NOMO-1 (cell line): ENCODE data around the gene PPP1R3E.
"Not testable (repeated sequence)": the region's sequence is repeated elsewhere in the genome, so short reads cannot be mapped to it uniquely, and the experiment has no call there.

Experiments
- DNase-seq, 2 experiments: peaks; one replicate each; lab custom pipeline; 2025; ENCODE audit not compliant: unreplicated experiment in 2 of 2; lab: John Stamatoyannopoulos, UW

Gene PPP1R3E

GRCh38 chr14:23302290-23303225, at the start of gene PPP1R3E:
Gene PPP1R3E (minus strand): TSS chr14:23302859. CDS start chr14:23302576, 283 bp downstream.
- peak; percentile 40 to 52 for DNase-seq

GRCh38 chr14:23351681-23352505, 49.2 kb upstream of the PPP1R3E start:
- no peak for DNase-seq

GRCh38 chr14:23349156-23349845, 46.6 kb upstream of the PPP1R3E start:
- DNase-seq: no peak

- DNase-seq: no peak
These were observed 45.6 kb upstream of the PPP1R3E start for GRCh38 chr14:23348297-23348655.

- no peak for DNase-seq
These were observed 45.0 kb upstream of the PPP1R3E start for GRCh38 chr14:23347406-23348296.

- no peak for DNase-seq
These were observed 44.2 kb upstream of the PPP1R3E start for GRCh38 chr14:23346693-23347405.

- no peak for DNase-seq
These were observed 43.5 kb upstream of the PPP1R3E start for GRCh38 chr14:23345987-23346692.

- DNase-seq: no peak
These were observed 41.8 kb upstream of the PPP1R3E start for GRCh38 chr14:23344481-23344880.

- no peak for DNase-seq
These were observed 37.0 kb upstream of the PPP1R3E start for GRCh38 chr14:23339506-23340268.

- no peak for DNase-seq
These were observed 33.0 kb upstream of the PPP1R3E start for GRCh38 chr14:23335623-23336022.

- peak; percentile 50 to 63 for DNase-seq
These were observed 25.5 kb upstream of the PPP1R3E start for GRCh38 chr14:23327947-23328744.

- no peak for DNase-seq
These were observed 24.1 kb upstream of the PPP1R3E start for GRCh38 chr14:23326491-23327332.

- DNase-seq: not testable (repeated sequence)
These were observed 23.1 kb upstream of the PPP1R3E start for GRCh38 chr14:23325746-23326145.

GRCh38 chr14:23324993-23325392, 22.3 kb upstream of the PPP1R3E start:
- no peak for DNase-seq

- DNase-seq: no peak
These were observed 21.8 kb upstream of the PPP1R3E start for GRCh38 chr14:23324455-23324846.

- no peak for DNase-seq
These were observed 21.3 kb upstream of the PPP1R3E start for GRCh38 chr14:23323838-23324454.
